ENCODE data around the gene LAMA2. TPM values are rescaled to one million over a fixed set of nuclear protein-coding genes. Genes with fewer than 3 reads are reported as not detected.

The LAMA2 gene
- total RNA-seq, 1 experiment from 2014 or later = 17.6 TPM

DNA sequence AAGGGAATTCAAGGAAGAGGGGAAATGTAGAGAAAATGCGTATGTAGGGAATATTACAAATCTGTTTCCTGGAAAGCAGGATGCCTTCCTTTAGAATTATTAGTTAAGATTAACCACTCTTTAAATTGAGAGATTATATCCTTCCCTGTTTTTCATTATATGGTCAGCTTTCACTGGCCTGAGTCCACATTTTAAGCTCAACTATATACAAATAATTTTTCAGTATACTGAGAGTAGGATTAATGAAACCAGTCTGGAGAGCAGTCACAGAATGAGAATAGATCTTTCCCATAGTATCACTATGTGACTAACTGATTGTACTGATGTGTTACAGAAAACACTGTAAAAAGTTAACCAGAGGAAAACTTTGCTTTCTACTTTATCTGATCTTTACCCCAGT lies 306.3 kb downstream of the LAMA2 start:
- Histone ChIP-seq H3K4me1 (peaks cover 9% of the 10 kb centered on the region), H3K9me3 (replicated peaks) (no peaks in the 10 kb centered on the region), H3K27ac (no peak overlapping the region), H3K4me3 (no peak overlapping the region), H3K27me3 (no peaks in the 10 kb centered on the region), H3K36me3 (no peaks in the 10 kb centered on the region; the same call in 1 of the 2 replicates)
- DNase-seq = no peak

DNA sequence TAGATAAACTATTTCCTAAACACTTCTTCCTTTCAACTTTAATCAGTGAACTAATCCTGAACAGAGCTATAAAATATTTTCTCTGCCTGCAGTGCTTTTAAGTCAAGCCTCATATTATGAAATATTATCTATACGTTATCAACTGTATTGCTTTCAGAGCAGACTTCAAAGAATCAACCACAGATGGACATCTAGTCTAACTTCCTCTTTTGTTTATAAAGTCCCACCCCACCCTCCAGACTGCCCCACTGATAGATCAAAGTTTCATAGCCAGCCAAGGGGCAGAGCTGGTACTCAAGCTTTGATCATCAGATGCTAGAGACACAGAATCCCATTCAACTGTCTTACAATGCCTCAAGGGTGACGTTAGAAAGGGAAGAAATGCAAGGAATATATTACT lies 308.3 kb downstream of the LAMA2 start:
- no peak overlapping the region for H3K27ac ChIP-seq
- H3K9me3 ChIP-seq (replicated peaks) = no peaks in the 10 kb centered on the region
- H3K27me3 ChIP-seq = no peaks in the 10 kb centered on the region
- no peak for DNase-seq
- no peaks in the 10 kb centered on the region for H3K36me3 ChIP-seq
- peaks cover 9% of the 10 kb centered on the region for H3K4me1 ChIP-seq
- no peak overlapping the region for H3K4me3 ChIP-seq

DNA sequence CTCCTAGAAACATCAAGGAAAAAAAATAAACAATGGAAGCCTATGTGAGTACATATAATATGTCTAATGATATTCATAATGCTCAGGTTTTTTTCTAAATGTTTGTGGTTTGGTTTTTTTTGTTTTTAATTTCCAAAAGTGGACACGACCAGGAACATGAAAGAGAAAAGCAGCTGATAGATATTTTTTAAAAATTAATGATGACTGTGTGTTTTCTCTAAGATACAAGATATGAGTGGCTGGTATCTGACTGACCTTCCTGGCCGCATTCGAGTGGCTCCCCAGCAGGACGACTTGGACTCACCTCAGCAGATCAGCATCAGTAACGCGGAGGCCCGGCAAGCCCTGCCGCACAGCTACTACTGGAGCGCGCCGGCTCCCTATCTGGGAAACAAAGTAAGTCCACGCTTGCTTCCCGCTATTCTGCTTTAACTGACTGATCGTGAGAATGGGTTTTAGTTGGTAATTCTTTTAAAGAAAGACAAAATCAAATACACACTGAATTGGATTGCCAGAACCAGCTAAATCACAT lies 309.6 kb downstream of the LAMA2 start:
- Histone ChIP-seq H3K4me3 (no peak overlapping the region), H3K27ac (no peak overlapping the region), H3K4me1 (no peaks in the 10 kb centered on the region), H3K27me3 (no peaks in the 10 kb centered on the region), H3K9me3 (replicated peaks) (no peaks in the 10 kb centered on the region), H3K36me3 (no peaks in the 10 kb centered on the region)
- DNase-seq = no peak

DNA sequence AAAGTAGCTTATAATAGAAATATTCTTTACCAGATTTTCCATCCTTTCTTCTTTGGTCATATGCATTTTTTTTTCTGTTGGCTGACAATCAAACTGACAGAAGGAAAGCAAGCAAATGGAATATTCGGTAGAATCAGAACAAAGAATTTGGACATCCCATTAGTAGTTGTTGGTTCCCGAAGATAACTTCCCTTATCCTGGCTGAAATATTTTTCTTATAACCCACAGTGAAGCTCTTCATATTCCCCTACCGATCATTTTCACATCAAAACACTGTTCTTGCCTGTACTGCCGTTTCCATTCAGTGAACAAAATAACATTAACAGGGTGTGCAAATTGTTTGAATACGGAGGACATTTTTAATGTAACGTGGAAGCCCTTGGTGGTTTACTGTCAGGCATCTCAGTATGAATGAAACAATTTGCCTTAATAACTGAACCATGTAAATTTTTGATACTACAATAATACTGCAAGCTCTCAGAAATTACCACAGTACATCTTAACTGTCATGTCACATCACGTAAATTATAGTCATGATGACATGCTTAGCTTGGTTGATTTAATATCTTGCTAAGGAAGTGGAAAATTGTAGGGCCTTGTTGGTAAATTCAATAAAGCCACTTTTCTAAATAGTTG lies 311.5 kb downstream of the LAMA2 start:
- H3K9me3 ChIP-seq (replicated peaks) = no peaks in the 10 kb centered on the region
- H3K4me3 ChIP-seq = no peak overlapping the region
- no peaks in the 10 kb centered on the region for H3K27me3 ChIP-seq
- DNase-seq = no peak
- H3K4me1 ChIP-seq = no peaks in the 10 kb centered on the region
- no peak overlapping the region for H3K27ac ChIP-seq
- no peaks in the 10 kb centered on the region for H3K36me3 ChIP-seq

DNA sequence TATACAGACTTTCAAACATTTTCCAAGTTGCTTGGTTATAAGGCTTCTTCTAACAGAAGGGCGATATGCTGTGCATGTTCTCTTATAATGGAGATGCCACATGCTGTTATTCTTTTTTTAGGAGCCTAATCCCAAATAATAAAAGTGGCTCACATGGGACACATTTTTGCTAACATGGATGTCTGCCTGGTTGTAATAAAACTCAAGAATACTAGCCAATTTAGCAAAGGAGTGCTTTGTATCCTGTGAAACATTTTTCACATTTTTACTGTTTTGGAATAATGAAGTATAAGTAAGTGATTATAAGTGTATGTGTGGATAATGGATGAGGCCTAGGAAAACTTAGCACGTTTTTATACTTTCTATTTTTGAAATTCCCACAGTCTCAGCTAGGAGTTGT lies 312.2 kb downstream of the LAMA2 start:
- Histone ChIP-seq H3K36me3 (no peaks in the 10 kb centered on the region), H3K4me1 (no peaks in the 10 kb centered on the region), H3K27ac (no peak overlapping the region), H3K9me3 (replicated peaks) (no peaks in the 10 kb centered on the region), H3K27me3 (no peaks in the 10 kb centered on the region), H3K4me3 (no peak overlapping the region)
- DNase-seq = no peak

DNA sequence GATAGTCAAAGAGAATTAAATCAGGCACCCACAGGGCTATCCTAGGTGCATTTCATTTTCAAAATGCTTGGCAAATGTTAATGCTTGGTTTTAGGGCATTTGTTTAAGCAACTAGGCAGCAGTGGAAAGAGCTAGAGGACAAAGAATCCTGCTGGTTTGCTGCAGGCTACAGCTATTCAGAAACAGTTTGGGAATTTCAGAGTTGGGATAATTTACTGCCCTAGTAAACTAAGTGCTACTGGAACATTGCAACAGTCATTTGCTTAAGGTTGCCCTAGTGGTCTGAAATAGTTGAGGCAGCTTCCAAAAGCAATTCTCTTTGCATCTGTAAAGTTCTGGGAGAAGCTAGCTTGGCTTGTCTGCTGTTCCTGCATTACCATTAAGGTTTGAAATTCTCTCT lies 312.7 kb downstream of the LAMA2 start:
- Histone ChIP-seq H3K27me3 (no peaks in the 10 kb centered on the region), H3K4me1 (no peaks in the 10 kb centered on the region), H3K9me3 (replicated peaks) (no peaks in the 10 kb centered on the region), H3K27ac (no peak overlapping the region), H3K36me3 (no peaks in the 10 kb centered on the region), H3K4me3 (no peak overlapping the region)
- DNase-seq = no peak

DNA sequence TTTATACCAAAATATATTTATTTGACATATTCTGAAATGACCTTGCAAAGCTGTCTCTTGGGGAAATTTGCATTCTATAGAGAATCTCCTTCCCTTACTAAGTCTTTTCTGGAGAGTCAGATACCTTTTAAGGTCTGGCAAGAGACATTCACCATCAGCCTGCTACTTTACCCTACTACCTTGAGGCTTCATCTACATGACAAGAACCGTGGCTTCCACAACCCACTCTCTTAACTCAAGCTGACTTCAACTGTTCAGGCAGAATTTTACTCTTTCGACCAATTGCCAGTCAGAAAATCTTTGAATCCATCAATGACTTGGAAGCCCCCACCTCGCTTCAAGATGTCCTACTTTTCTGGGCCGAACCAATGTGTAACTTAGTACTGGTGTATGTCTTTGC lies 314.2 kb downstream of the LAMA2 start:
- Histone ChIP-seq H3K4me3 (no peak overlapping the region), H3K36me3 (no peaks in the 10 kb centered on the region), H3K27me3 (no peaks in the 10 kb centered on the region), H3K9me3 (replicated peaks) (no peaks in the 10 kb centered on the region), H3K4me1 (no peaks in the 10 kb centered on the region), H3K27ac (no peak overlapping the region)
- DNase-seq = no peak

DNA sequence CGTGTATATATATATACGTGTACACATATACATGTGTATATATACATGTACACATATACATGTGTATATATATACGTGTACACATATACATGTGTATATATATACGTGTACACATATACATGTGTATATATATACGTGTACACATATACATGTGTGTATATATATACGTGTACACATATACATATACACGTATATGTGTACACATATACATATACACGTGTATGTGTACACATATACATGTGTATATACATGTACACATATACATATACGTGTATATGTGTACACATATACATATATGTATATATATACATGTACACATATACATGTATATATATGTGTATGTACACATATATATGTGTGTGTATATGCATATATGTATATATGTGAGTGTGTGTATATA lies 317.2 kb downstream of the LAMA2 start:
- no peak overlapping the region for H3K27ac ChIP-seq
- no peak for DNase-seq
- H3K4me1 ChIP-seq = no peaks in the 10 kb centered on the region

DNA sequence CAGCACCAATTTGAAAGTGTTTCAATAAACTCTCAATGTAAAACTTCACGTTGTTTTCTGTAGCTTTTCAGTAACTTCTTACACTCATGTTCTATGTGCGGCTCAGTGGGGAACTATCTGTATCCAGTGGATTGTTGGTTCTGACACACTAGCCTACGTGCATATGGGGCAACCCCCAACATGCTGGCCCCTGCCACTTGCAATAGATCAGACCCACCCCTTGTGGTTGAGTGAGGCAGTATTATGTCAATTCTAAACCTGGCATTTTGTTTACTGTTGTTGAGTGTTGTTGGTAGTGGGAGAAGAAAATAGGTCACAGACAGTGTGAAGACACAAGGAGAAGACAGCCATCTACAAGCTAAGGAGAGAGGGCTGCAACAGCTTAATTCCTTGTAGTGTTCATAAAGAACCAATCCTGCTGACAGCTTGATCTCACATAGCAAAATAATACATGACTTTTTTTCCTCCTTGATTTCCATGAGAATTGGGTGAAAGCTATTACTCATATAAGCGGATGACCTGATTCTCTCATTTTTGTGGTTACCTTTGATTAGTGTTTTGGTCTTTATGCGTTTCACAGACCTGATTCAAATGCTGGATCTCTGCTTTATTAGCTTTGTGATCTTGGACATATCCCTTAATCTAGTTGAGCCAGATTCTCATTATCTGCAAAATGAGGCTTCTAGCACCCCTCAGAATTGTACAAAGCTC lies 320.4 kb downstream of the LAMA2 start:
- no peaks in the 10 kb centered on the region for H3K27me3 ChIP-seq
- H3K4me1 ChIP-seq = no peaks in the 10 kb centered on the region
- no peaks in the 10 kb centered on the region for H3K9me3 ChIP-seq (replicated peaks)
- no peak overlapping the region for H3K4me3 ChIP-seq
- H3K27ac ChIP-seq = no peak overlapping the region
- DNase-seq = no peak
- no peaks in the 10 kb centered on the region for H3K36me3 ChIP-seq

More for the DNA sequence above, 317.2 kb downstream of the LAMA2 start:
- Histone ChIP-seq H3K36me3 (no peaks in the 10 kb centered on the region), H3K27me3 (no peaks in the 10 kb centered on the region), H3K4me3 (no peak overlapping the region), H3K9me3 (replicated peaks) (no peaks in the 10 kb centered on the region)

DNA sequence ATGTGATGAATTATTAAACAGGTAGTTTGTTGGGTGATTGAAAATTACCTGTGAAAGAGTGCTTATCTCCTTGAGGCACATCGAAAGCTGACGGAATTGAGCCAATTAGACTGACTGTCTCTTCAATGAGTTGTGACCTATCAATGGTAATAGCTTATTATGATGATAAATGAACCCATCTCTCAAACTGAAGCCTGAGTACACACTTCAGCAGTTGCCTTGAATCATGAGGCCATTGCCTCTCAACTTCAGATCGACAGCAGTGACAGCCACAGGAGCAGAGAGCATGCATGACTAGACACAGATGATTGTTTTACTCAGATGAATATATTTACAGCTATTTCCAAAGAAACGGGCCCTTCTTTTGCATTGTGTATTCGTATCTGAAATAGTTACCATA lies 323.9 kb downstream of the LAMA2 start:
- Histone ChIP-seq H3K4me3 (no peak overlapping the region), H3K9me3 (replicated peaks) (no peaks in the 10 kb centered on the region), H3K27me3 (no peaks in the 10 kb centered on the region), H3K4me1 (no peaks in the 10 kb centered on the region), H3K27ac (no peak overlapping the region), H3K36me3 (no peaks in the 10 kb centered on the region)
- no peak for DNase-seq

DNA sequence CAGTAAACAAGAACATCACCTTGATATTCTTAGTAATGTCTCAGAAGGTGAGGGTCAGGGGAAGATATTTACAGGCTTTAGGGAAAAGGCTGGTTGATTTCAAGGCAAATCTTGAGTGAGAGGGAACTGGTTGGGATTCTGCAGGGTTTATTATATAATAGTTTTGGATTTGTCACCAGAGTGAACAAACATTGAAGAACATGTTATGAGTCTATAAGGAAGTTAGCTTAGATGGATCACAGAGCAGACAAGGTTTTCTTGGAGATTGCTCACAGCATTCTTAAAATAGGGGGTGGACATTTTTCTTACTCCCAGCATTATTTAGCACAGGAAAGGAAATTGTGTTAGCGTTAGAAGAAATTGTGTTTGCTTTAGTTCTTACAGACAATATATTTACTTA lies 324.9 kb downstream of the LAMA2 start:
- no peak for DNase-seq
- Histone ChIP-seq H3K27ac (no peak overlapping the region), H3K9me3 (replicated peaks) (no peaks in the 10 kb centered on the region), H3K4me3 (no peak overlapping the region), H3K36me3 (no peaks in the 10 kb centered on the region), H3K4me1 (no peaks in the 10 kb centered on the region), H3K27me3 (no peaks in the 10 kb centered on the region)

DNA sequence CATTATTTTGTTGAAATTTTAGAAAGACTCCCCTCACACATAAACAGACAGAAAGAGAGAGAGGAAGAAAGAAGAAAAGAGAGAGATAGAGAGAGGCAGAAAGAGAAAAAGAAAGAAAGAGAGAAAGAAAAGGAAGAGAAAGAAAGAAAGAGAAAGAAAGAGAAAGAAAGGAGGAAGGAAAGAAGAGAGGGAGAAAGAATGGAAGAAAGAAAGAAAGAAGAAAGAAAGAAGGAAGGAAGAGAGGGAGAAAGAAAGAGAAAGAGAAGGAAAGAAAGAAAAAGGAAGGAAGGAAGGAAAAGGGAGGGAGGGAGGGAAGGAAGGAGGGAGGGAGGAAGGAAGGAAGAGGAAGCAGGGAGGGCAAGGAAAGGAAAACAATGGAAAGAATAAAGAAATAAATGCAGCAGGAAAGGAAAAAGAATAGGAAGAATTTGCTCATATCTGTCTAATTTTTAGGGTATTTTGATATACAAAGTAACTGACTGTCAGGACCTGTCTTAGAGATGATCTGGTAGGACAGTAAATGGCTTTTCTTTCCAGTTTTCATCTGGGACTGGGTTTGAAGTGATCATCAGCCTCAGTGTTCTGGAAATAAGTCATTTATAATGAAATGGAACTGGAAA lies 325.6 kb downstream of the LAMA2 start:
- Histone ChIP-seq H3K27ac (no peak overlapping the region), H3K27me3 (no peaks in the 10 kb centered on the region), H3K9me3 (replicated peaks) (peaks cover 3% of the 10 kb centered on the region; the same call in 1 of the 2 replicates), H3K4me3 (no peak overlapping the region), H3K4me1 (no peaks in the 10 kb centered on the region), H3K36me3 (no peaks in the 10 kb centered on the region)
- no peak for DNase-seq

DNA sequence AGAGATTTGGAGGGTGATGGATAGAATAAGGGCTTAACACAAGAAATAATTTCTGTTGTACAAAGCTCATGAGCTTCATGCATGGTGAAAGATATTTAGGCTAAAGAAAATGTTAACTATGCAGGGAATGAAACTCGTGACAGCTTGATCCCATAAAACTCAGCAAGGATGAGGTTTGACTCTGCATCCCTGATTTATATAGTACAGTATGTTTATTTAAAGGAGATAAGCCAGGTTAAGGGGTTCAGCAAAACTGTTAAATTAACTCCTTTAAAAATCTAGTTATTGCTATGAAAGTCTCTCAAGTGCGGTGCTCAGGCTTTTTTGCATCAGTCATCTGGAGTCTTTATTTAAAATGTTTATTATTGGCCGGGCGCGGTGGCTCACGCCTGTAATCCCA lies 326.4 kb downstream of the LAMA2 start:
- peaks cover 3% of the 10 kb centered on the region; the same call in 1 of the 2 replicates for H3K9me3 ChIP-seq (replicated peaks)
- H3K4me3 ChIP-seq = no peak overlapping the region
- H3K27me3 ChIP-seq = no peaks in the 10 kb centered on the region
- no peaks in the 10 kb centered on the region for H3K4me1 ChIP-seq
- no peaks in the 10 kb centered on the region for H3K36me3 ChIP-seq
- H3K27ac ChIP-seq = no peak overlapping the region
- no peak for DNase-seq

DNA sequence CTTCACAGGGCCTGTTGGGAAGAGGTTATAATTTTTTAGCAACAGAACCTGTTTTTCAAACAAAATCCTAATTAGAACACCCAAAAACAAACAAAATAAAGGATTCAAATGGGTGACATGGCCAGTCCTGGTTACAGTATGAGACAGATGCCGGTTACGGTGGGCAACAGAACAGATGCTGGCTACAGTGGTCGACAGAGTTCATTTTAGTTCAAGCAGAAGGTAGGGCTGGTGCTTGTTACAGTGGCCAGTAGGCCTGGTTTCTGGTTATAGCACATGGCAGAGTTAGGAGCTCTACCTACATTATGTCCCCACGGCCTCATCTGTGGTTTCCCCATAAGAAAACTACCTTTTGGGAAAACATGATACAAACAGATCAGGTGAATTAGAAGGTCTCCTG lies 327.7 kb downstream of the LAMA2 start:
- H3K36me3 ChIP-seq = no peaks in the 10 kb centered on the region
- H3K9me3 ChIP-seq (replicated peaks) = peaks cover 3% of the 10 kb centered on the region; the same call in 1 of the 2 replicates
- no peaks in the 10 kb centered on the region for H3K4me1 ChIP-seq
- DNase-seq = no peak
- H3K4me3 ChIP-seq = no peak overlapping the region
- H3K27me3 ChIP-seq = no peaks in the 10 kb centered on the region
- H3K27ac ChIP-seq = no peak overlapping the region

DNA sequence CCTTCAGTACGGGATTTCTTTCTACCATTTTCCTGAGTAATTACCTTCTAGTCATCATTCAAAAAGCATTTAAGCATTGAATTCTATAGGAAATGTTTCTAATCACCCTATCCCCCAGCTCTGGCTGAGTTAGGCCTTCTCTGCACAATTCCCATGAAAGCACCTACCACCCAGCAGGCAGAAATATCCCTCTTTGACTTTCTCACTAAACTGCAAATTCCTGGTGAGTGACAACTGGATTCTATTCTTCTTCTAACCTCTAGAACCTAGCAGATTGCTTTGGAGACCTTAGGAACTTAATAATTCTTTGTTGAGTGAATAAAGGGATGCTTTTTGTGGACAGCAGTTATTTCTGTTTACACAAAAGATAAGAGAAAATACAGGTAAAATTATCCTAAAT lies 328.7 kb downstream of the LAMA2 start:
- Histone ChIP-seq H3K9me3 (replicated peaks) (peaks cover 3% of the 10 kb centered on the region; the same call in 1 of the 2 replicates), H3K36me3 (no peaks in the 10 kb centered on the region), H3K27ac (no peak overlapping the region), H3K4me1 (no peaks in the 10 kb centered on the region), H3K27me3 (no peaks in the 10 kb centered on the region), H3K4me3 (no peak overlapping the region)
- DNase-seq = no peak
